Measurements from ENCODE around the gene VGLL2. TPM values are rescaled to one million over a fixed set of nuclear protein-coding genes. Genes with fewer than 3 reads are reported as not detected.
A peak's percentile ranks its signal among the peaks of the same experiment; 100 is the strongest.
"Not testable (repeated sequence)": the region's sequence is repeated elsewhere in the genome, so short reads cannot be mapped to it uniquely, and the experiment has no call there.

The VGLL2 gene
- total RNA-seq: not detected

- Mint-ChIP-seq H3K36me3 (peaks cover 0 to 18% of the 10 kb centered on the region in 2 donors), H3K27ac (no peak within 1 kb of the TSS), H3K9me3 (no peaks in the 10 kb centered on the region)
- peak in 1 of 2 donors; percentile 55 for ATAC-seq
- DNase-seq (ENCODE audit: low spot score in 2 of 2): peak in 1 of 2 donors; percentile 7
These were observed at the start of gene VGLL2 for GRCh38 chr6:117265410-117266256. TSS of gene VGLL2 (plus strand) at chr6:117265558. CDS start at chr6:117265764, 206 bp downstream.

GRCh38 chr6:117222861-117223260 lies 42.5 kb upstream of the VGLL2 start:
- ATAC-seq (no peak), DNase-seq (ENCODE audit: low spot score in 2 of 2) (no peak)
- peaks cover 0 to 8% of the 10 kb centered on the region in 2 donors for H3K9me3 Mint-ChIP-seq
- no peaks in the 10 kb centered on the region for H3K36me3 Mint-ChIP-seq
- no peak overlapping the region for H3K27ac Mint-ChIP-seq

GRCh38 chr6:117226778-117227177 lies 38.6 kb upstream of the VGLL2 start:
- no peak for ATAC-seq
- no peak overlapping the region for H3K27ac Mint-ChIP-seq

GRCh38 chr6:117227245-117227962 lies 38.0 kb upstream of the VGLL2 start:
- Mint-ChIP-seq H3K9me3 (peaks cover 6 to 15% of the 10 kb centered on the region in 2 donors), H3K36me3 (no peaks in the 10 kb centered on the region), H3K27ac (no peak overlapping the region)
- ATAC-seq: no peak
- no peak for DNase-seq (ENCODE audit: low spot score in 2 of 2)

More at GRCh38 chr6:117226778-117227177, 38.6 kb upstream of the VGLL2 start:
- H3K9me3 Mint-ChIP-seq: peaks cover 6 to 15% of the 10 kb centered on the region in 2 donors
- DNase-seq (ENCODE audit: low spot score in 2 of 2): no peak
- no peaks in the 10 kb centered on the region for H3K36me3 Mint-ChIP-seq

GRCh38 chr6:117228202-117228601 lies 37.2 kb upstream of the VGLL2 start:
- no peak for DNase-seq (ENCODE audit: low spot score in 2 of 2)
- ATAC-seq: no peak
- Mint-ChIP-seq H3K27ac (no peak overlapping the region), H3K9me3 (peaks cover 6 to 14% of the 10 kb centered on the region in 2 donors), H3K36me3 (no peaks in the 10 kb centered on the region)

GRCh38 chr6:117229870-117230269 lies 35.5 kb upstream of the VGLL2 start:
- Mint-ChIP-seq H3K36me3 (no peaks in the 10 kb centered on the region), H3K27ac (no peak overlapping the region), H3K9me3 (peaks cover 6 to 12% of the 10 kb centered on the region in 2 donors)
- no peak for ATAC-seq
- no peak for DNase-seq (ENCODE audit: low spot score in 2 of 2)

GRCh38 chr6:117231466-117231865 lies 33.9 kb upstream of the VGLL2 start:
- DNase-seq (ENCODE audit: low spot score in 2 of 2) (no peak), ATAC-seq (no peak)
- no peak overlapping the region for H3K27ac Mint-ChIP-seq
- H3K36me3 Mint-ChIP-seq: no peaks in the 10 kb centered on the region
- peaks cover 6 to 12% of the 10 kb centered on the region in 2 donors for H3K9me3 Mint-ChIP-seq

- H3K9me3 Mint-ChIP-seq: peaks cover 6 to 12% of the 10 kb centered on the region in 2 donors
- no peak overlapping the region for H3K27ac Mint-ChIP-seq
- DNase-seq (ENCODE audit: low spot score in 2 of 2) (no peak), ATAC-seq (no peak)
- H3K36me3 Mint-ChIP-seq: no peaks in the 10 kb centered on the region
These were observed 33.2 kb upstream of the VGLL2 start for GRCh38 chr6:117232196-117232595.

- H3K27ac Mint-ChIP-seq: no peak overlapping the region
- H3K36me3 Mint-ChIP-seq: no peaks in the 10 kb centered on the region
- H3K9me3 Mint-ChIP-seq: peaks cover 6% of the 10 kb centered on the region in 2 donors
- DNase-seq (ENCODE audit: low spot score in 2 of 2) (no peak), ATAC-seq (no peak)
These were observed 32.2 kb upstream of the VGLL2 start for GRCh38 chr6:117233145-117233544.

GRCh38 chr6:117237561-117237960 lies 27.8 kb upstream of the VGLL2 start:
- Mint-ChIP-seq H3K9me3 (no peaks in the 10 kb centered on the region), H3K36me3 (no peaks in the 10 kb centered on the region), H3K27ac (no peak overlapping the region)
- DNase-seq (ENCODE audit: low spot score in 2 of 2): no peak
- no peak for ATAC-seq

- DNase-seq (ENCODE audit: low spot score in 2 of 2); H3K36me3 Mint-ChIP-seq; H3K27ac Mint-ChIP-seq; H3K9me3 Mint-ChIP-seq; ATAC-seq: not testable (repeated sequence)
These were observed 20.8 kb upstream of the VGLL2 start for GRCh38 chr6:117244571-117244970.

GRCh38 chr6:117244979-117245378 lies 20.4 kb upstream of the VGLL2 start:
- not testable (repeated sequence) for ATAC-seq; H3K36me3 Mint-ChIP-seq; H3K27ac Mint-ChIP-seq; H3K9me3 Mint-ChIP-seq; DNase-seq (ENCODE audit: low spot score in 2 of 2)

GRCh38 chr6:117253785-117254184 lies 11.6 kb upstream of the VGLL2 start:
- H3K36me3 Mint-ChIP-seq: no peaks in the 10 kb centered on the region
- ATAC-seq (no peak), DNase-seq (ENCODE audit: low spot score in 2 of 2) (no peak)
- no peak overlapping the region for H3K27ac Mint-ChIP-seq
- H3K9me3 Mint-ChIP-seq: no peaks in the 10 kb centered on the region

- no peak for ATAC-seq
These were observed 2.6 kb upstream of the VGLL2 start for GRCh38 chr6:117262799-117263198.

GRCh38 chr6:117263353-117263927 lies 1.9 kb upstream of the VGLL2 start:
- Mint-ChIP-seq H3K27ac (no peak overlapping the region), H3K9me3 (no peaks in the 10 kb centered on the region), H3K36me3 (peaks cover 0 to 14% of the 10 kb centered on the region in 2 donors)
- ATAC-seq: no peak
- no peak for DNase-seq (ENCODE audit: low spot score in 2 of 2)

More at GRCh38 chr6:117262799-117263198, 2.6 kb upstream of the VGLL2 start:
- H3K36me3 Mint-ChIP-seq: peaks cover 0 to 10% of the 10 kb centered on the region in 2 donors
- no peaks in the 10 kb centered on the region for H3K9me3 Mint-ChIP-seq
- H3K27ac Mint-ChIP-seq: no peak overlapping the region
- DNase-seq (ENCODE audit: low spot score in 2 of 2): no peak

- ATAC-seq (peak; percentile 5 to 17), DNase-seq (ENCODE audit: low spot score in 2 of 2) (no peak)
- H3K27ac Mint-ChIP-seq: no peak overlapping the region
- H3K36me3 Mint-ChIP-seq: peaks cover 0 to 18% of the 10 kb centered on the region in 2 donors
- H3K9me3 Mint-ChIP-seq: no peaks in the 10 kb centered on the region
These were observed 1.0 kb upstream of the VGLL2 start for GRCh38 chr6:117264369-117264691.
